PC-9 (cell line): ENCODE results near the gene PTPN20. TPM values are rescaled to one million over a fixed set of nuclear protein-coding genes. Genes with fewer than 3 reads are reported as not detected.
A peak's percentile ranks its signal among the peaks of the same experiment; 100 is the strongest.
"Not testable (repeated sequence)": the region's sequence is repeated elsewhere in the genome, so short reads cannot be mapped to it uniquely, and the experiment has no call there.

ENCODE experiments used
- BruUV-seq: library from RNA; stranded (reverse); fragments of 400-500 nt; replicated peaks from 2 replicates; lab custom pipeline; 2021; lab: Mats Ljungman, UMichigan
- CTCF ChIA-PET: fragments of 300-600 bp; sonication (Branson Sonifier 250); formaldehyde crosslinking; loops from one replicate; lab custom pipeline; 2022; ENCODE audit warnings: antibody characterized with exemption; lab: Charles Lee
- POLR2A ChIA-PET: fragments of 300-600 bp; sonication (Branson Sonifier 250); formaldehyde crosslinking; loops from one replicate; lab custom pipeline; 2022; ENCODE audit warnings: antibody characterized with exemption; ENCODE audit not compliant: unreplicated experiment; lab: Charles Lee
- DNase-seq, 2 experiments: peaks; one replicate each; pipeline versions ENCODE4 v3.0.0 to v3.0.0-alpha.2; 2015 to 2022; ENCODE audit warnings: mixed read lengths in 1 of 2
- H2AFZ ChIP-seq: fragments of 200-600 bp; sonication (generic); 2 replicates; pipeline ENCODE4 v1.8.1; 2017; ENCODE audit warnings: antibody characterized with exemption
- H3F3A ChIP-seq: fragments of 200-600 bp; sonication (generic); 2 replicates; pipeline ENCODE4 v1.8.1; 2017; ENCODE audit warnings: antibody characterized with exemption, mild to moderate bottlenecking, low read depth; ENCODE audit not compliant: insufficient read depth
- H3K27ac ChIP-seq: fragments of 200-600 bp; sonication (generic); 2 replicates; pipeline ENCODE4 v1.6.1; 2016; ENCODE audit warnings: mixed run types
- H3K27me3 ChIP-seq: fragments of 200-600 bp; sonication (generic); 2 replicates; pipeline ENCODE4 v1.6.1; 2016; ENCODE audit warnings: low read depth, mixed run types; ENCODE audit not compliant: insufficient read depth
- H3K36me3 ChIP-seq: fragments of 200-600 bp; sonication (generic); 2 replicates; pipeline ENCODE4 v1.6.1; 2016; ENCODE audit warnings: low read depth, mixed run types
- H3K4me1 ChIP-seq: fragments of 200-600 bp; sonication (generic); replicated peaks from 2 replicates; pipeline ENCODE4 v1.6.1; 2016; ENCODE audit warnings: mixed run types; ENCODE audit not compliant: insufficient read depth
- H3K4me2 ChIP-seq: fragments of 200-600 bp; sonication (generic); 2 replicates; pipeline ENCODE4 v1.6.1; 2017; ENCODE audit warnings: mixed run types
- H3K4me3 ChIP-seq: fragments of 200-600 bp; sonication (generic); 2 replicates; pipeline ENCODE4 v1.6.1; 2016; ENCODE audit warnings: mixed run types
- H3K79me2 ChIP-seq: fragments of 200-600 bp; sonication (generic); 2 replicates; pipeline ENCODE4 v1.6.1; 2017; ENCODE audit warnings: low read depth, mixed run types
- H3K9me2 ChIP-seq: fragments of 200-600 bp; sonication (generic); 2 replicates; pipeline ENCODE4 v1.8.1; 2017; ENCODE audit warnings: mild to moderate bottlenecking; ENCODE audit not compliant: insufficient read depth
- H3K9me3 ChIP-seq: fragments of 200-600 bp; sonication (generic); 2 replicates; pipeline ENCODE4 v1.8.1; 2016; ENCODE audit warnings: low read depth; ENCODE audit not compliant: insufficient read depth
- H4K20me1 ChIP-seq: fragments of 200-600 bp; sonication (generic); 2 replicates; pipeline ENCODE4 v1.8.1; 2017; ENCODE audit not compliant: insufficient read depth
- CTCF ChIP-seq: fragments of 200-600 bp; sonication (generic); conservative IDR thresholded peaks from 2 replicates; pipeline ENCODE4 v1.6.1; 2017; ENCODE audit warnings: mixed run types, antibody characterized with exemption, mild to moderate bottlenecking, moderate library complexity
- intact Hi-C: fragments of 100-400 bp; cut with micrococcal nuclease; formaldehyde crosslinking; loops from one replicate; pipeline ENCODE4 v1.10.0; 2022; ENCODE audit not compliant: unreplicated experiment
- total RNA-seq: library from RNA; stranded (reverse); gene quantifications from 2 replicates; pipeline ENCODE4 v1.2.3, GENCODE V29; 2021

The PTPN20 gene
- total RNA-seq, 1 experiment from 2014 or later = 19.1 TPM

GRCh38 chr10:46922498-46922897, 11.3 kb downstream of the PTPN20 start:
- CTCF ChIA-PET, POLR2A ChIA-PET, intact Hi-C loops, H3K36me3 ChIP-seq, H3K79me2 ChIP-seq, H3K27me3 ChIP-seq, H3K4me2 ChIP-seq, H3K4me1 ChIP-seq, BruUV-seq, H2AFZ ChIP-seq, H3K27ac ChIP-seq, H3K4me3 ChIP-seq, H4K20me1 ChIP-seq, H3K9me3 ChIP-seq, H3F3A ChIP-seq, H3K9me2 ChIP-seq: not testable (repeated sequence)
- DNase-seq = peak in 1 of 2 experiments; percentile 18

GRCh38 chr10:46925156-46925555, 13.9 kb downstream of the PTPN20 start:
- H3K27me3 ChIP-seq, intact Hi-C loops, H3K27ac ChIP-seq, H3K4me1 ChIP-seq, H3K4me3 ChIP-seq, H3K9me2 ChIP-seq, POLR2A ChIA-PET, DNase-seq, BruUV-seq, CTCF ChIA-PET, H3K79me2 ChIP-seq, H3K36me3 ChIP-seq, H2AFZ ChIP-seq, H3K9me3 ChIP-seq, H3K4me2 ChIP-seq, H4K20me1 ChIP-seq, H3F3A ChIP-seq: not testable (repeated sequence)

GRCh38 chr10:46925853-46926252, 14.6 kb downstream of the PTPN20 start:
- BruUV-seq = not testable (repeated sequence)

DNA sequence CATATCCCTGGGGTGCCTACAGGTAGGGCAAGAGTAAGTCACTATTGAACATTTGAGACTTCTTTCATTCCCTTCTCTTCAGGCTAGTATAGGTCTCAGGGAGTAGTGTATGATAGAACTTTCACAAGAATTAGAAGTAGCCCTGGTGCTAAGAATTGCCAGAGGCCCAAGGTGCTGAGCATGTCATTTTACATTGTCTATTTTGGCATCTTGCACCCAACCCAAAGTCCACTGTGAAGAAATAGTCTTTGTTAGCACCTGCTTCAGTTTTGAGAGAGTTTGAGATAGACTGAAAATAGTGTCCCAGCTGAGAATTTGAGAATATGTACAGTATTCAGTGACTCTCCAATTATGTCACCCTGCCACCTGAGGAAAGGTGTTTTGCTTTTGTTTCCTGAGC, 17.6 kb downstream of the PTPN20 start:
- BruUV-seq, DNase-seq, H2AFZ ChIP-seq, H3K4me2 ChIP-seq, H3F3A ChIP-seq, H3K4me3 ChIP-seq, H3K9me3 ChIP-seq, H3K27me3 ChIP-seq, H3K4me1 ChIP-seq, H3K79me2 ChIP-seq, H4K20me1 ChIP-seq, H3K36me3 ChIP-seq, POLR2A ChIA-PET, CTCF ChIA-PET, H3K27ac ChIP-seq, intact Hi-C loops, H3K9me2 ChIP-seq: not testable (repeated sequence)

More at GRCh38 chr10:46925853-46926252, 14.6 kb downstream of the PTPN20 start:
- intact Hi-C loops, H3K9me2 ChIP-seq, H3K9me3 ChIP-seq, H2AFZ ChIP-seq, H3F3A ChIP-seq, H3K27me3 ChIP-seq, POLR2A ChIA-PET, H3K4me3 ChIP-seq, H3K79me2 ChIP-seq, H3K4me2 ChIP-seq, H3K36me3 ChIP-seq, H3K4me1 ChIP-seq, H4K20me1 ChIP-seq, CTCF ChIA-PET, H3K27ac ChIP-seq: not testable (repeated sequence)
- peak in 1 of 2 experiments; percentile 34 for DNase-seq
- peak; percentile 56 for TF ChIP-seq CTCF

DNA sequence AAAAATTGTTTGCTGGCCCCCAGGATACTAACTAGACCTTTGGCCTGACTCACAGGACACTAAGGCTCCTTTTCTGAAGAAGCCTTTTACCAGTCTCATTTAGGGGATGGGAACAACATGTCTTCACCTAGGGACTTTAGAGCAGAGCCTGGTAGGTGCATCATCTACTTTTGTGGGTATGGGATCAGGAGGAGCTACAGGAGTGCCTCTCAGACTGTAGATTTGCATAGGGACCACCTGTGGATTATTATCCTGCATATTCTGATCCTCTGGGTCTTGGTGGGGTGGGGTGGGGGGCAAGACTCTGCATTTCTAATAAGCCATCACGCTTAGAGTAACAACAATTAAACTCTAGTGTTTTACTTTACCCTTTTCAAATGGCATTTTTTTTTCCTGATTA, 21.2 kb downstream of the PTPN20 start:
- H3K4me3 ChIP-seq, H3K36me3 ChIP-seq, POLR2A ChIA-PET, H3K9me3 ChIP-seq, H2AFZ ChIP-seq, H3K9me2 ChIP-seq, H3K4me2 ChIP-seq, BruUV-seq, intact Hi-C loops, CTCF ChIA-PET, H3F3A ChIP-seq, H3K27ac ChIP-seq, H4K20me1 ChIP-seq, DNase-seq, H3K27me3 ChIP-seq, H3K79me2 ChIP-seq, H3K4me1 ChIP-seq: not testable (repeated sequence)

GRCh38 chr10:46941091-46941490, 29.9 kb downstream of the PTPN20 start:
- CTCF ChIA-PET, H3K4me2 ChIP-seq, H3K27ac ChIP-seq, H3K9me3 ChIP-seq, H3K4me1 ChIP-seq, H3K9me2 ChIP-seq, H4K20me1 ChIP-seq, intact Hi-C loops, POLR2A ChIA-PET, H3F3A ChIP-seq, BruUV-seq, DNase-seq, H3K4me3 ChIP-seq, H3K79me2 ChIP-seq, H2AFZ ChIP-seq, H3K36me3 ChIP-seq, H3K27me3 ChIP-seq: not testable (repeated sequence)
